GM06990 (cell line): Measurements from ENCODE around the gene THPO.

Experiments used
- DNase-seq: peaks from one replicate; pipeline ENCODE4 v3.0.0-alpha.2; 2011; ENCODE audit not compliant: insufficient read length; ENCODE audit errors: extremely low read depth
- H3K27me3 ChIP-seq: replicated peaks from 2 replicates; pipeline ENCODE4 v1.6.0; 2011; ENCODE audit warnings: low read length; ENCODE audit not compliant: control insufficient read depth, insufficient read depth
- H3K36me3 ChIP-seq: 2 replicates; pipeline ENCODE4 v1.5.1; 2011; ENCODE audit warnings: low read length; ENCODE audit not compliant: control insufficient read depth, insufficient read depth
- H3K4me3 ChIP-seq: replicated peaks from 2 replicates; pipeline ENCODE4 v1.5.1; 2011; ENCODE audit warnings: low read depth, mild to moderate bottlenecking, control low read depth, low read length
- TF ChIP-seq, protein P1 (sequence below): IDR thresholded peaks from 2 replicates; pipeline ENCODE4 v1.5.1; 2011; ENCODE audit warnings: low read length, control low read depth, mild to moderate bottlenecking, inconsistent platforms; ENCODE audit not compliant: insufficient read depth, poor library complexity, severe bottlenecking

The THPO gene

DNA sequence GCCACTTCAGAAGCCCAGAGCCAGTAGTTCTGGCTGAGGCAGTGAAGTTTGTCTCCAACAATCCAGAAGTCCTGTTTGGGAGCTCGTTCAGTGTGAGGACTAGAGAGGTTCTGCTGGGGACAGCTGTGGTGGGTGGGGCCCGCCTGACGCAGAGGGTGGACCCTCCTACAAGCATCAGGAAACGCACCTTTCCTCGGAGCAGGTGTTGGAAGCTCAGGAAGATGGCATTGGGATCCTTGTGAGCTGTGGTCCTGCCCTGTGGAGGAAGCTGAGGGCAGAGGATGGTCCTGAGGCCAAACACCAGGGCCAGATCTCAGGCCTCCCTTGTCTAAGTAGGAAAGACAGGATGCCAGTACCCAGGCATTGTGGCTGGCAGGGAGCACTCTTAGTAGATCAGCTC lies 5.1 kb downstream of the THPO start:
- TF ChIP-seq, protein P1, sequence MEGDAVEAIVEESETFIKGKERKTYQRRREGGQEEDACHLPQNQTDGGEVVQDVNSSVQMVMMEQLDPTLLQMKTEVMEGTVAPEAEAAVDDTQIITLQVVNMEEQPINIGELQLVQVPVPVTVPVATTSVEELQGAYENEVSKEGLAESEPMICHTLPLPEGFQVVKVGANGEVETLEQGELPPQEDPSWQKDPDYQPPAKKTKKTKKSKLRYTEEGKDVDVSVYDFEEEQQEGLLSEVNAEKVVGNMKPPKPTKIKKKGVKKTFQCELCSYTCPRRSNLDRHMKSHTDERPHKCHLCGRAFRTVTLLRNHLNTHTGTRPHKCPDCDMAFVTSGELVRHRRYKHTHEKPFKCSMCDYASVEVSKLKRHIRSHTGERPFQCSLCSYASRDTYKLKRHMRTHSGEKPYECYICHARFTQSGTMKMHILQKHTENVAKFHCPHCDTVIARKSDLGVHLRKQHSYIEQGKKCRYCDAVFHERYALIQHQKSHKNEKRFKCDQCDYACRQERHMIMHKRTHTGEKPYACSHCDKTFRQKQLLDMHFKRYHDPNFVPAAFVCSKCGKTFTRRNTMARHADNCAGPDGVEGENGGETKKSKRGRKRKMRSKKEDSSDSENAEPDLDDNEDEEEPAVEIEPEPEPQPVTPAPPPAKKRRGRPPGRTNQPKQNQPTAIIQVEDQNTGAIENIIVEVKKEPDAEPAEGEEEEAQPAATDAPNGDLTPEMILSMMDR = no peak
- Histone ChIP-seq H3K27me3 (peaks cover 2% of the 10 kb centered on the region; the same call in 1 of the 2 replicates), H3K36me3 (peaks cover 1% of the 10 kb centered on the region; the same call in 1 of the 2 replicates), H3K4me3 (no peak overlapping the region)
- no peak for DNase-seq

DNA sequence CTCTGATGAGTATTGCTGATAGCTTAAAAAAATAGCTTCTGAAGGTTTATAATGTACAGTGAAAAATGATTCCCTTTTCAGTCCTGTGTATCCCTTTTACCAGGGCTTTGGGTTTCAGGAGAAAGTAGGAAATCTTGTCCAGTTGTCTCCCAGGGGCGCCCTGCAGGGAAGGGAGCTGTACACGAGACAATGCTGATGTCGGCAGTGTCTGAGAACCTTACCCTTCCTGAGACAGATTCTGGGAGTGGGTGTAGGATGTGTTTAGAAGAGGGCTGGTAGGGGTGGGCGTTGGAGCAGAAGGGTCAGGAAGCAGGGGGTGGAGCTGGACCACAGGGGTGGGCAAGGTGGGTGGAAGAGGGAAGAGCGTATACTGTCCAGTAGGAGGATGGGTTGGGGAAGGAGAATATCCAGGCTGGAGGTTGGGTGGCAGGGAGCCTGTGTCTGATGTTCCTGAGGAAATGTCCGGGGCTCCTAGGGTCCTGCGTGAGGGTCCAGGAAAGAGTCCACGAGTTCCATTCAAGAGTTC lies 5.6 kb downstream of the THPO start:
- TF ChIP-seq, protein P1 = no peak
- no peak for DNase-seq
- Histone ChIP-seq H3K36me3 (peaks cover 1% of the 10 kb centered on the region; the same call in 1 of the 2 replicates), H3K27me3 (peaks cover 2% of the 10 kb centered on the region; the same call in 1 of the 2 replicates), H3K4me3 (no peak overlapping the region)

DNA sequence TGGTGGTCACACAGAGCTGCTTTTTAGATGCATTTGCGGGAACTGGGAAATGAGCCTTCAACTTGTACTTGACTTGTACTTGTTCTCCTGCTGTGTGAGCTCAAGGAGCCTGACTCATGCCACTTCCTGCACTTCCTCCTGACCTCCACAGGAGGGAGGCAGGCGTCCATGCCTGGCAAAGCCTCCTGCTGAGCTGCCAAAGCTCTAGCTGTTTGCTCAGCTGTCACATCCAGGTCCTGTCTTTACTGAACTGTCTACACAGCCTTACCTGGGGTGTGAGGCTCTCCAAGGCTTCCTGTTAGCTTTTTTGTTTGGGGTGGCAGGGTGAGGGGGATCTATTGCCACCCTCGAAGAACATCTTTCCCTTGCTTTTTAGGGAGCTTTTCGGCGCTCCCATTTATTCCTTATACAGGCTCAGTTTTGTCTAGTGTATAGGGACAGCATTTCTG lies 6.4 kb downstream of the THPO start:
- TF ChIP-seq, protein P1 = peak; percentile 89
- peaks cover 2% of the 10 kb centered on the region; the same call in 1 of the 2 replicates for H3K27me3 ChIP-seq
- DNase-seq = no peak
- peaks cover 4% of the 10 kb centered on the region for H3K36me3 ChIP-seq
- H3K4me3 ChIP-seq = no peak overlapping the region

DNA sequence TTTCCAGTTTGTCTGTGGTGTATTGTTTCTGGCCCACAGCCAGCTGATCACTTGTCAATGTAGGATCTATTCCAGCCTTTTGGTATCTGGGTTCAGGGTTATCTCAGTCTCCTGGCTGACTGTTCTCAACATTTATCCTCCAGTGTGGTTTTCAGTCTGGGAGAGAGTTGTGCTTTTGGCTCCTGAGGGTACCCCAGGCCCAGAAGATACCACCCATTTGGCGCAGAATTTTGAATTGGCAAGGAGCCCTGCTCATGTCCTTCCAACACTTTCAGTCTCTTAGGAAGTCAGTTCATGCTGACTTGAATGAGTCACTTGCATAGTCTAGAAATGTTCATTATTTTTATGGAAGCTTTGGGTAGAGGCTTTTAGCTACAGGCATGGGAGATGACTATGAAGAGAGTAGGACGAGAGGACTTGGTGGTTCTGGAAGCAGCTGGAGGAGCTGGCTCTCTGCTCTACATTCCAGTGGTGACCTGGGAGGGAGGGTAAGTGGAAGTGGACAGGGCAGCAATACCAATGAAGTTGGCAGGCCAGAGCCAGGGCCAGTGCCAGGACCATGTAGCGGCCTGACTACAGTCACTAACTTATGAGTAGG lies 9.3 kb downstream of the THPO start:
- TF ChIP-seq, protein P1 = no peak
- Histone ChIP-seq H3K36me3 (peaks cover 6% of the 10 kb centered on the region), H3K27me3 (peaks cover 2% of the 10 kb centered on the region; the same call in 1 of the 2 replicates), H3K4me3 (no peak overlapping the region)
- no peak for DNase-seq

DNA sequence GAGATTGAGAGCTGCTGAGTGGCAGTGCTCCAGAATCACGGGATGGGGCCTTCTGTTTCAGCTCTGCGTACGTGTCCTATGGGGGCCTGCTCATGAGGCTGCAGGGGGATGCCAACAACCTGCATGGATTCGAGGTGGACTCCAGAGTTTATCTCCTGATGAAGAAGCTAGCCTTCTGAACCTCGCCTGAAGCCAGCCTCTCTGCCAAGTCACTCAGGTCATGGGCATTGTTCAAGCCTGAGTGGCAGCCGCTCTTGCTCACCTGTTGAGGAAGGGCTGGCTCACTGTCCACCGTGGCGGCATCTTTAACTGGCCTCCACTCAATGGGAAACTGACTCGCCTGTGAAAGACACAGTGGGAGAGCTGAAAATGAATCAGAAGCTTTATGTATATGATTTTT lies 9.9 kb downstream of the THPO start:
- Histone ChIP-seq H3K27me3 (no peaks in the 10 kb centered on the region), H3K36me3 (peaks cover 6% of the 10 kb centered on the region), H3K4me3 (no peak overlapping the region)
- DNase-seq = no peak
- TF ChIP-seq, protein P1 = no peak
